SU-DHL-6 (cell line): ENCODE data around the gene LLGL2.

Experiments
- CTCF ChIP-seq: fragments of 200-600 bp; sonication (generic); IDR thresholded peaks from one replicate; pipeline ENCODE4 v1.5.1; 2017; ENCODE audit warnings: antibody characterized with exemption, mild to moderate bottlenecking, low read length, moderate library complexity; ENCODE audit not compliant: insufficient read depth, poor library complexity, severe bottlenecking
- EZH2phosphoT487 ChIP-seq: fragments of 200-600 bp; sonication (generic), shearing (Covaris generic); conservative IDR thresholded peaks from 2 replicates; pipeline ENCODE4 v1.6.1; 2018; ENCODE audit warnings: mild to moderate bottlenecking, antibody characterized with exemption, low read length, moderate library complexity, mixed read lengths

GRCh38 chr17:75553295-75554110 is 28.0 kb downstream of the LLGL2 start:
- no peak for TF ChIP-seq CTCF
- no peak for TF ChIP-seq EZH2phosphoT487
